ENCODE measurements around the gene XAGE1A.
"Not testable (repeated sequence)": the region's sequence is repeated elsewhere in the genome, so short reads cannot be mapped to it uniquely, and the experiment has no call there.

GRCh38 chrX:52541051-52541450 is 45.4 kb downstream of the XAGE1A start:
- not testable (repeated sequence) for TF ChIP-seq CTCF, POLR2A (IDR thresholded peaks at IDR 0.05)
